ENCODE data around the gene STIP1.
"Not testable (repeated sequence)": the region's sequence is repeated elsewhere in the genome, so short reads cannot be mapped to it uniquely, and the experiment has no call there.

STIP1 gene

GRCh38 chr11:64238076-64238475 is 52.1 kb downstream of the STIP1 start:
- no peak for DNase-seq (ENCODE audit: low read depth)

- no peak for DNase-seq (ENCODE audit: low read depth)
Measured at GRCh38 chr11:64238999-64239398, 53.0 kb downstream of the STIP1 start.

GRCh38 chr11:64239662-64240434 is 53.9 kb downstream of the STIP1 start:
- DNase-seq (ENCODE audit: low read depth), result no peak

GRCh38 chr11:64240435-64241240 is 54.7 kb downstream of the STIP1 start, which contains the start of gene FKBP2:
TSS of gene FKBP2 (plus strand) at chr11:64241095. CDS start at chr11:64242388, 1,293 bp downstream.
- peak; percentile 97 for DNase-seq (ENCODE audit: low read depth)

- DNase-seq (ENCODE audit: low read depth), result peak; percentile 99
Measured at GRCh38 chr11:64241241-64241490, 55.2 kb downstream of the STIP1 start.

- peak; percentile 57 for DNase-seq (ENCODE audit: low read depth)
Measured at GRCh38 chr11:64241491-64242374, 55.8 kb downstream of the STIP1 start.

DNA sequence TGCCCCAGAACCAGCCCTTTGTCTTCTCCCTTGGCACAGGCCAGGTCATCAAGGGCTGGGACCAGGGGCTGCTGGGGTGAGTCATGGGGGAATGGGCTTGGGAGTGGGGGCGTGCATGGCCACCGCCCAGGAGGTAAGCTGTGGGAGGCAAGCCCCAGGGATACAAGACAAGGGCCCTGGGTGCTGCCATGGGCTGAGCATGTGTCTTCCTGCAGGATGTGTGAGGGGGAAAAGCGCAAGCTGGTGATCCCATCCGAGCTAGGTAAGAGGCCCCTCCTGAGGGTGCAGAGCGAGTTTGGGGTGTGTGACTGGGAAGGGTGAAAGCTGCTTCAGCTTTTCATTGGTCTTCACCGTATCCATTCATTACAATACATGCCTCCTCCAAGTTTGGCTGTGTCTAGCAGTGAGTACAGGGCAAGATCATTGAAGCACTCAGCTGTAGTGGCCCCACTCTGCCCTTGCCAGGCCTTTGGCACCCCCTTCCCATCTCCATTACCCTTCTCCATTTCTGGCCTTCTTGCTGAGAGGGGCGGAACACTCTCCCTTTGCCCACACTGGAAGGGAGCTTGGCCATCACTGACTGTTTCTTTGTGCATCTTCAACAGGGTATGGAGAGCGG is 57.4 kb downstream of the STIP1 start:
- DNase-seq (ENCODE audit: low read depth), result no peak

- no peak for DNase-seq (ENCODE audit: low read depth)
Measured at GRCh38 chr11:64244107-64244506, 58.1 kb downstream of the STIP1 start.

- DNase-seq (ENCODE audit: low read depth), result no peak
Measured at GRCh38 chr11:64244966-64245365, 59.0 kb downstream of the STIP1 start.

DNA sequence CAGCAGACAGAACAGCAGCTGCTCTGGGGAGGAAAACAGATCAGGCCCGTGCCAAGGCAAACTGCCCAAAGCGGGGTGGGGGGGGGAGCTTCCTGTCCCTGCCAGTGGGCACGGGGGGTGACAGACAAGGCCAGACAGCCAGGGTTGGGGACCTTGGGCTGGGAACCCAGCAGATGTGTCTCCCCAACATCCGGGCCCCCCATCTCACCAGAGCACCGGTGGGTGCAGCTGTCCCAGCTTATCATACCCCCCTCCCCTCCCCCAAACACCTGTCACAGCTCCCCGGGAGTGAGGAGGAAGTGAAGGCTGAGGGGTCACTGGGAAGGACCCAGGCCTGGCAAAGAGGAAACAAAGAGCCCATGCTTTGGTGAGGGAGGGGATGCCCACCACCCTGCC is 59.4 kb downstream of the STIP1 start:
- DNase-seq (ENCODE audit: low read depth), result peak; percentile 44

GRCh38 chr11:64245797-64246620 is 60.0 kb downstream of the STIP1 start:
- DNase-seq (ENCODE audit: low read depth), result peak; percentile 95

- DNase-seq (ENCODE audit: low read depth), result not testable (repeated sequence)
Measured at GRCh38 chr11:64246621-64246870, 60.6 kb downstream of the STIP1 start.

- DNase-seq (ENCODE audit: low read depth), result peak; percentile 90
Measured at GRCh38 chr11:64246871-64247728, 61.1 kb downstream of the STIP1 start, which contains the start of gene PPP1R14B. TSS of gene PPP1R14B (minus strand) at chr11:64246943. CDS start at chr11:64246673, 270 bp downstream.

GRCh38 chr11:64247729-64248531 is 62.0 kb downstream of the STIP1 start:
- DNase-seq (ENCODE audit: low read depth), result no peak

DNA sequence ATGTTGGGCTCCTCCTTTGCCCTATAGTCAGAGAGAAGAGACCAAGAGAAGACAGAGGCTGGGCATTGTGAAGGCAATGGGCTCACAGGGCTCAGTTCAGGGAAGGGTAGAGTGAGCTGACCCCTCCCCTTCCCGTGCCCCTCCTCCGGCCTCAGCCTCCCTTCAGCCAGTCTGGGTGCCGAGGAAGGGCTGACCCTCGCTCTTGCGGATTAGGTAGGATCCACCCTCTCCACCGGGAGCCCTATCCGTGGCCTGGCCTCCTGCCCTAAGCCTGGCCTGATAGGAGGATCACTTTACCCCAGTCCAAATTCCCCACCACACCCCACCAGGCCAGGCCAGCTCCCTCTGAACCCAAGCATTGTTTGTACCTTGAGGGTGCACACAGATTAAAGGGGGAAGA is 62.6 kb downstream of the STIP1 start:
- DNase-seq (ENCODE audit: low read depth), result no peak

DNA sequence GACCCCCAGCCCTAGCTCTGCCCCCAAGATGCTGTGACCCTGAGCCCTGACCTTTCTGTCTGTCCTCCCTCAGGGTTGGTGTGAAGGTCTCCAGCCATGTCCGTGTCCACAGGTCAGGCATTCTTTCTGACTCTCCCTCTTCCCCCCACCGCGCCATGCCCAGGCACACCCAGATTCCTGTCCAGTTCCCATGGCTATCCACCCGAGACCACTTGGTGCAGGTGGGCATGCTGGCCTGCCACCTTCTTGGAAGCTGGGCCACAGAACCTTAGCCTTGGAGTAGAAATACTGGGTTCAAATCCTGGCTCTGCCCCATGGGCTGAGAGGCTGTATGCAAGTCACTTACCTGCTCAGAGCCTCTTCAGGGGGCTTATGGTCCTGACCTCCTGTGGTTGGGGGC is 63.1 kb downstream of the STIP1 start:
- DNase-seq (ENCODE audit: low read depth), result no peak

DNA sequence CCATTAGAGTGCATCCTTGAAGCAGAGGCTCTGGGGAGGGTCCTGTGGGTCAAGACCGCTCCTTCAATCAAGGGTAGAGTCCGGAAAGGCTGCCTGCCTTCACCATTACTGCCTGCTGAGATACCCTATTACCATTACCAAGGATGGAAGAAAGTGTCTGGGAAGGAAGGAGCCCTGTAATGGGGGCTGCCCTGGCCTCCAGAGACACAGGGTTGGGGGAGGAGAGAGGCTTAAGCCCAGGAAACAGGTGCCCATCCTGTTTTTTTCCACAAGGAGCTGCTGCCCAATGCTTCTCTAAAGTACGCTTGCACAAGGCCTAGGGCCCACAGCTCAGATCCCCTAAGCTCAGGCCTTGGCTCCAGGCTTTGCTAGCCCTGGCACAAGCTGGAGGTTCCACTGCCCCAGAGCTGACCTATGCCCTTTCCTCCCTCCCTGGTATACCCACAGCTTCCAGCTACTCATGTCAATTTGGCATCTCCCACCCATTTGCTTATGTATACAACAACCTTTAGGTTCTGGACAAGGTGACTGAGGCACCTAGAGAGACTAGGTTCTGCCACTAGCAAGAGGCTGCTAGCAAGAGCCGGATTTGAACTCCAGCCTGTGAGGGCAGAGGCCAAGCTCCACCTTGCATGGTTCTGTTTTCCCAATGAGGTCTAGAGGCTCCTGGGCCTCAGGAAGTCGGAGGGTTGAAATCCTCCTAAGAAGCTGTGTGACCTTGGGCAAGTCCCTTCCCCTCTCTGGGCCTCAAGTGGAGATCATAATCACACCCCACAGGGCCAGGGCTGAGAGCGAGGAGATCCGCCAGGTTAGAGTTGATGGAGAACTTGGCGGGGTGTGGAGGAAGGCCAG is 63.8 kb downstream of the STIP1 start:
- DNase-seq (ENCODE audit: low read depth), result no peak

- no peak for DNase-seq (ENCODE audit: low read depth)
Measured at GRCh38 chr11:64250415-64251015, 64.5 kb downstream of the STIP1 start.
